Hepatocyte (in vitro differentiated cells): Measurements from ENCODE around the gene TOMM5.

Experiments
- EZH2 ChIP-seq: fragments of 200-600 bp; sonication (generic); IDR thresholded peaks from 2 replicates; pipeline ENCODE4 v1.6.1; 2016; ENCODE audit warnings: antibody characterized with exemption, mild to moderate bottlenecking, borderline replicate concordance
- EZH2phosphoT487 ChIP-seq: fragments of 200-600 bp; sonication (generic); IDR thresholded peaks from one replicate; pipeline ENCODE4 v1.6.1; 2018; ENCODE audit warnings: antibody characterized with exemption, mild to moderate bottlenecking, low read depth, moderate library complexity; ENCODE audit not compliant: unreplicated experiment, severe bottlenecking
- TF ChIP-seq, protein P1 (sequence below): fragments of 200-600 bp; sonication (generic); IDR thresholded peaks from 2 replicates; pipeline ENCODE4 v1.5.1; 2016; ENCODE audit warnings: antibody characterized with exemption, mild to moderate bottlenecking; ENCODE audit not compliant: poor library complexity

DNA sequence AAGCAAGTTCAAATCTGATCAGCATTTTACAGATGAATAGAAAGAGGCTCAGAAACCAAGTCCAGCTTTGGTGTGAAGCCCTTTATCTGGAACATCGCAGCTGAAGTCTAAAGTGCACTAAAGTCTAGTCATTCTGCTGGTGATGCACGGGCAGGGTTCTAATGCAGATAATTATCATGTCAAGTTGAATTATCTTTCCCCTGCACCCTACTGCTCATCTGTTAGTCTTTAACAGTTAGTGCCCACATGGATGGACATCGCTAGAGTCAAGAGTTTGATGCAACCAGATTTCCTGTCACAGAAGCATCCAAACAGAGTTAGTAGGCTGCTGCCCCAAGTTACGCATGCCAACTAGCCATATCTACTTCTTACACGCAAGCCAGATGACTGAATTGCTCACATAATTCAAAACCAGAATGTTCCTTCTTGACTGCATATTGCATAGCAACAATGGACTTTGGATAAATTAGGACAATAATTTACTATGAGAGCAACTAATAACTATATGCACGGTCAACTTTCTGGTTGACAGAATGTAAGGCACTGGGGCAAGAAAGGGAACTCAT, 1.6 kb upstream of the TOMM5 start:
- TF ChIP-seq, protein P1, sequence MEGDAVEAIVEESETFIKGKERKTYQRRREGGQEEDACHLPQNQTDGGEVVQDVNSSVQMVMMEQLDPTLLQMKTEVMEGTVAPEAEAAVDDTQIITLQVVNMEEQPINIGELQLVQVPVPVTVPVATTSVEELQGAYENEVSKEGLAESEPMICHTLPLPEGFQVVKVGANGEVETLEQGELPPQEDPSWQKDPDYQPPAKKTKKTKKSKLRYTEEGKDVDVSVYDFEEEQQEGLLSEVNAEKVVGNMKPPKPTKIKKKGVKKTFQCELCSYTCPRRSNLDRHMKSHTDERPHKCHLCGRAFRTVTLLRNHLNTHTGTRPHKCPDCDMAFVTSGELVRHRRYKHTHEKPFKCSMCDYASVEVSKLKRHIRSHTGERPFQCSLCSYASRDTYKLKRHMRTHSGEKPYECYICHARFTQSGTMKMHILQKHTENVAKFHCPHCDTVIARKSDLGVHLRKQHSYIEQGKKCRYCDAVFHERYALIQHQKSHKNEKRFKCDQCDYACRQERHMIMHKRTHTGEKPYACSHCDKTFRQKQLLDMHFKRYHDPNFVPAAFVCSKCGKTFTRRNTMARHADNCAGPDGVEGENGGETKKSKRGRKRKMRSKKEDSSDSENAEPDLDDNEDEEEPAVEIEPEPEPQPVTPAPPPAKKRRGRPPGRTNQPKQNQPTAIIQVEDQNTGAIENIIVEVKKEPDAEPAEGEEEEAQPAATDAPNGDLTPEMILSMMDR: no peak
- TF ChIP-seq EZH2 (no peak), EZH2phosphoT487 (no peak)
